ENCODE data around the gene PELI1. TPM values are rescaled to one million over a fixed set of nuclear protein-coding genes. Genes with fewer than 3 reads are reported as not detected.
"Not testable (repeated sequence)": the region's sequence is repeated elsewhere in the genome, so short reads cannot be mapped to it uniquely, and the experiment has no call there.

Gene PELI1
- total RNA-seq, 2 experiments from 2014 or later: 29.8 to 39.2 TPM

DNA sequence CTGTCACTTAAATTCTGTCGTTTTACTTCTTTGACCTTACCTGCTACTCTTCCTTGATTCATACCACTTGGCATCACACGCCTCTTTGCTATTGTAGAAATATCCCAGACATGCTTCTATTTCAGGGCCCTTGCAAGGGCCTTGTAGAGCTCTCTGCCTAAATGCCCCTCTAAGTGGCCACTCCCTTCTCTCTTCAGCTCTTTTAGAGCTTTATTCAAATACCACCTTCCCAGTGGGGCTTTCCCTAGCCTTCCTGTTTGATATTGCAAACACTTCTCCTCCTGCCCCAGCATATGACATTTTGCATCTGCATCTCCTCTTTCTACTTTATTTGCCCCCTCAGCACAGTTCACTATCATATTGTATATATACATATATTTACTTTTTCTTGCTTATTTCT, 54.0 kb downstream of the PELI1 start:
- Mint-ChIP-seq H3K36me3 (ENCODE audit: low read depth) (peaks cover 25% of the 10 kb centered on the region), H3K9me3 (no peaks in the 10 kb centered on the region), H3K27ac (no peak overlapping the region), H3K4me1 (ENCODE audit: low read depth) (peaks cover 13% of the 10 kb centered on the region), H3K4me3 (no peak overlapping the region), H3K27me3 (no peaks in the 10 kb centered on the region)
- CTCF ChIA-PET: no interaction called here
- TF ChIP-seq, protein P1, sequence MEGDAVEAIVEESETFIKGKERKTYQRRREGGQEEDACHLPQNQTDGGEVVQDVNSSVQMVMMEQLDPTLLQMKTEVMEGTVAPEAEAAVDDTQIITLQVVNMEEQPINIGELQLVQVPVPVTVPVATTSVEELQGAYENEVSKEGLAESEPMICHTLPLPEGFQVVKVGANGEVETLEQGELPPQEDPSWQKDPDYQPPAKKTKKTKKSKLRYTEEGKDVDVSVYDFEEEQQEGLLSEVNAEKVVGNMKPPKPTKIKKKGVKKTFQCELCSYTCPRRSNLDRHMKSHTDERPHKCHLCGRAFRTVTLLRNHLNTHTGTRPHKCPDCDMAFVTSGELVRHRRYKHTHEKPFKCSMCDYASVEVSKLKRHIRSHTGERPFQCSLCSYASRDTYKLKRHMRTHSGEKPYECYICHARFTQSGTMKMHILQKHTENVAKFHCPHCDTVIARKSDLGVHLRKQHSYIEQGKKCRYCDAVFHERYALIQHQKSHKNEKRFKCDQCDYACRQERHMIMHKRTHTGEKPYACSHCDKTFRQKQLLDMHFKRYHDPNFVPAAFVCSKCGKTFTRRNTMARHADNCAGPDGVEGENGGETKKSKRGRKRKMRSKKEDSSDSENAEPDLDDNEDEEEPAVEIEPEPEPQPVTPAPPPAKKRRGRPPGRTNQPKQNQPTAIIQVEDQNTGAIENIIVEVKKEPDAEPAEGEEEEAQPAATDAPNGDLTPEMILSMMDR (IDR thresholded peaks at IDR 0.05): no peak
- peak; percentile 77 for ATAC-seq
- POLR2A ChIA-PET: interaction anchor here (0.5 kb wide), 1 partner anchor 341 kb away, joined by 3 read pairs; no protein-coding TSS in a partner anchor
- intact Hi-C loops (cut with micrococcal nuclease): no loop called here
- peak; percentile 37 for DNase-seq

DNA sequence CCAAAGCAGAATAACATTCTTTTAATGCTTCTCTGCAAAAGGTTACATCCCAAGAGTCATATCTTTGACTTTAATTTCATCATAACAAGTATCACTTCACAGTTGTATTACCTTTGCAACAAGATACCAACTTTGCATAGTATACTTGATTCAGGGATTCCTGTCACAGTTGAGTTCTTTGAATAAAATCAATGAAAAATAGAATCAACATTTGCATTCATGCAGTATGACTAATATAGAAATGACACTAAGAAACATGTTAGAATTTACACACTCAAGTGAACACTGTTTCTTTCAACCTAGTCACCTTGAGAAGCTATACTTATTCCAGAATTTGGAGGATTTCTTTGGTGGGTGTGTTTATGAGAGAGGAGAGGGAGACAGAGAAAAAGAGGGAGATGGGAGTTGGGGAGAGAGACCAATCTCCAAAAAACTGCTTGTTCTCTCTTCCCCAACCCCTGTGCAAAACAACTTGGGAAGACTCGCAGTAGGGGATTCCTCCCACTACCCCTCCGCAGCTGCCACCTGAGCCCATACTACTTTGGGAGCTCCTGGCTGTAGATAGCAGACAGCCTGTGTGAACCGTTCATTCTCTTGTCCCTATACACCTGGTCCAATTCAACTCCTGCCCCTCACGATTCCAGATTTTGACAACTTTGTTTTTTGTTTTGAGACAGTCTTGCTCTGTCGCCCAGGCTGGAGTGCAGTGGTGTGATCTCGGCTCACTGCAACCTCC, 57.7 kb downstream of the PELI1 start:
- peaks cover under 1% of the 10 kb centered on the region for H3K27me3 Mint-ChIP-seq
- ATAC-seq: peak; percentile 31
- CTCF ChIA-PET: no interaction called here
- intact Hi-C loops (cut with micrococcal nuclease): no loop called here
- DNase-seq: no peak
- no peak overlapping the region for H3K27ac Mint-ChIP-seq
- TF ChIP-seq, protein P1 (IDR thresholded peaks at IDR 0.05): no peak
- peaks cover 12% of the 10 kb centered on the region for H3K36me3 Mint-ChIP-seq (ENCODE audit: low read depth)
- peaks cover 13% of the 10 kb centered on the region for H3K4me1 Mint-ChIP-seq (ENCODE audit: low read depth)
- POLR2A ChIA-PET: no interaction called here
- H3K4me3 Mint-ChIP-seq: no peak overlapping the region
- no peaks in the 10 kb centered on the region for H3K9me3 Mint-ChIP-seq

DNA sequence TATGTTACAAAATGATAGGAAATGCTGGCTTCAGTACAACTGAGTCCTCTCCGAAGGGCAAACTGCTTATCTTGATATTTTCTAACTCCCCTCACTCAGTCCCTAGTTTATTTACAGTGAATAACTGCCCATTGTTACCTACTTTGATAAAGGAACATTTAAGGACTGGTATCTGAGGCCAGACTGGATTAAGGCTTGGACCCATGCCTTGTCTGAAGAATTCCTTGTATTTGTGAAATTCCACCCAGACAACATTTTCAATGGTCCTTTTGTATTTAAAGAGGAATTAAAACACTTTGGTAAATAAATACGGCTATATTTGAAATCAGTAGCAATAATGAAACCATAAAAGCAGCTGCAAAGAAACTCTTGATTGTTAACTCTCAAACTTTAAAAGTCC, 58.3 kb downstream of the PELI1 start:
- TF ChIP-seq, protein P1 (IDR thresholded peaks at IDR 0.05): no peak
- POLR2A ChIA-PET: no interaction called here
- no peak overlapping the region for H3K27ac Mint-ChIP-seq
- DNase-seq (no peak), ATAC-seq (no peak)
- peaks cover 2% of the 10 kb centered on the region for H3K27me3 Mint-ChIP-seq
- intact Hi-C loops (cut with micrococcal nuclease): no loop called here
- no peak overlapping the region for H3K4me3 Mint-ChIP-seq
- CTCF ChIA-PET: no interaction called here
- H3K4me1 Mint-ChIP-seq (ENCODE audit: low read depth): peaks cover 10% of the 10 kb centered on the region
- H3K9me3 Mint-ChIP-seq: no peaks in the 10 kb centered on the region
- peaks cover 6% of the 10 kb centered on the region for H3K36me3 Mint-ChIP-seq (ENCODE audit: low read depth)

DNA sequence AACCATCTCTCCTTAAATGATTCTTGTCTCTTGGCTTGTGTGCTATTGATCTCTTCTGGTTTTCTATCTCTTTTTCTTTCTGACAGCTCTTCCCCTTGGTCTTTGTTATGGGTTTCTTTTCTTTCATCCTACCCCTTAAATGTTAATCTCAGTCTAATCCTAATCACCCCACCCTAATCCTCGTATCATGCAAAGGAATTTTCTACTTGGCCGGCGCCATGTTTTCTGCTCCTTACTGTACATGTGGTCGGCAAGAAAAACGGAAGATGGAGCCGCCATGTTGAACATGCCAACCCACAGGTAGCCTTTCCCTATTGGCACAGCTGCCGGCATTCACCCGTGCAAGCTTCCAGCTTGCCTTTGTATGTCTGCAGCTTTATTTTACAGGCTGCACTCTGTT, 63.2 kb downstream of the PELI1 start:
- DNase-seq (no peak), ATAC-seq (no peak)
- ChIA-PET CTCF (interaction anchor here (0.9 to 1.6 kb wide), 2 partner anchors 245 to 250 kb away, joined by 3 read pairs; no protein-coding TSS in a partner anchor), POLR2A (interaction anchor here (1.2 kb wide), 1 partner anchor 21 kb away, joined by 3 read pairs; no protein-coding TSS in a partner anchor)
- TF ChIP-seq, protein P1 (IDR thresholded peaks at IDR 0.05): no peak
- no peaks in the 10 kb centered on the region for H3K9me3 Mint-ChIP-seq
- H3K4me1 Mint-ChIP-seq (ENCODE audit: low read depth): no peaks in the 10 kb centered on the region
- H3K27ac Mint-ChIP-seq: no peak overlapping the region
- H3K4me3 Mint-ChIP-seq: no peak overlapping the region
- intact Hi-C loops (cut with micrococcal nuclease): no loop called here
- no peaks in the 10 kb centered on the region for H3K36me3 Mint-ChIP-seq (ENCODE audit: low read depth)
- H3K27me3 Mint-ChIP-seq: peaks cover 2% of the 10 kb centered on the region

DNA sequence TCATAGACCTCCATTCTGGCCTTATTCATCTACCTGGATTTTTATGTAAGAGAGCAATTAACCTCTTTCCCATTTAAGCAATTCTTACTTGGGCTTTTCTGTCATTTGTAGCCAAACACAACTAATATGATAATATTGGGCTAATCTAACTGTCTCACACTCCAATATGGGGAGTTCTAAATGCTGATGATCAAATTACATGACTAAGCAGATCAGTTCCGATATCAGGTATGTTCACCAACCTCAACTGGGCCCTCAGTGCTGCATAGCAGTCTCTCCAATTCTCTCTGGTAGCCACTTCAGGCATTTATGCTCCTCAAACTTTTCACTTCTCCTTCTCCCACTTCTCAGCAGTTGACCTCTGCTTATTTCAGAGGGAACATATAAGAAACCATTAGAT, 64.0 kb downstream of the PELI1 start:
- Mint-ChIP-seq H3K4me3 (no peak overlapping the region), H3K9me3 (no peaks in the 10 kb centered on the region), H3K27me3 (peaks cover 2% of the 10 kb centered on the region), H3K4me1 (ENCODE audit: low read depth) (no peaks in the 10 kb centered on the region), H3K36me3 (ENCODE audit: low read depth) (no peaks in the 10 kb centered on the region), H3K27ac (no peak overlapping the region)
- intact Hi-C loops (cut with micrococcal nuclease): no loop called here
- DNase-seq: no peak
- ChIA-PET CTCF (interaction anchor here (1.6 kb wide), 1 partner anchor 246 kb away, joined by 3 read pairs; no protein-coding TSS in a partner anchor), POLR2A (interaction anchor here (1.2 kb wide), 1 partner anchor 22 kb away, joined by 3 read pairs; no protein-coding TSS in a partner anchor)
- TF ChIP-seq, protein P1 (IDR thresholded peaks at IDR 0.05): no peak
- no peak for ATAC-seq

DNA sequence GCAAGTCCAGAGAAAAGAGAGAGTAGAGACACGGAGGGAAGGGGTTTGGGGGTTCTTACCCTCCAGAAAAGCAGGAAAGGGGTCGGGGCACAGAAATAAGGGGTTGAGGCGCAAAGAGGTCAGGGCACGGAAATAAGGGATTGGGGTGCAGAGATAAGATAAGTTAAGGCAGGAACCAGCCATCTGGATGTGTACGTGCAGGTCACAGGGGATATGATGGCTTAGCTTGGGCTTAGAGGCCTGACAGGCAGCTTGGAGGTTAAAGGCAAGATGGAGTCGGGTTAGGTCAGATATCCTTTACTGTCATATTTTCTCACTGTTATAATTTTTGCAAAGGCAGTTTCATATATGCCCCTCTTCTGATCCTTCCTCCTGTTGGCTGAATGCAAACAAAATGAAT, 64.5 kb downstream of the PELI1 start:
- ChIA-PET CTCF (interaction anchor here (1.6 kb wide), 1 partner anchor 247 kb away, joined by 3 read pairs; no protein-coding TSS in a partner anchor), POLR2A (interaction anchor here (1.2 kb wide), 1 partner anchor 22 kb away, joined by 3 read pairs; no protein-coding TSS in a partner anchor)
- ATAC-seq; H3K4me1 Mint-ChIP-seq (ENCODE audit: low read depth); H3K4me3 Mint-ChIP-seq; H3K36me3 Mint-ChIP-seq (ENCODE audit: low read depth); DNase-seq; H3K27ac Mint-ChIP-seq; H3K27me3 Mint-ChIP-seq; intact Hi-C loops (cut with micrococcal nuclease); H3K9me3 Mint-ChIP-seq: not testable (repeated sequence)

DNA sequence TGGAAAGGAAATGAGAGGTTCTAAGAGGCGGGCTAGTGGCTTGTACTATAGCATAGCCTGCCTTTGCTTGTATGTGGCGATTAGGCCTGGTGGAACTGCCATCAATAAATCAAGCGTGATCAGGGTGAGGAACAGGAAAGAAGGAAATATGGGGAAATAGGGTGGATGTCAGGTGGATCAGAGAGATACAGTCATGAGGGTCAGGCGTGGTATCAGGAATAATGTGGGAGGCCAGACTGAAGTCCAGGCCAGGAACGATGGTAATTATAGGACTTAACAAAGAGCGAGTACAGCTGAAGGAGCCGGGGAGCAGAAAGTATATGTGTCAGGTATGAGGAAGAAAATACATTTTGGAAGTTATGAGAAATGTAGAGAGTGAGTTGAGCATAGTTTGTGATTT, 67.4 kb downstream of the PELI1 start:
- H3K27me3 Mint-ChIP-seq; ATAC-seq; H3K9me3 Mint-ChIP-seq; H3K4me3 Mint-ChIP-seq; POLR2A ChIA-PET; intact Hi-C loops (cut with micrococcal nuclease); H3K36me3 Mint-ChIP-seq (ENCODE audit: low read depth); H3K4me1 Mint-ChIP-seq (ENCODE audit: low read depth); H3K27ac Mint-ChIP-seq; DNase-seq; CTCF ChIA-PET: not testable (repeated sequence)

Data from activated CD8-positive, alpha-beta T cell treated with anti-CD3 and anti-CD28 coated beads for 36 hours (primary cell).